ENCODE results near the gene YEATS2.

DNA sequence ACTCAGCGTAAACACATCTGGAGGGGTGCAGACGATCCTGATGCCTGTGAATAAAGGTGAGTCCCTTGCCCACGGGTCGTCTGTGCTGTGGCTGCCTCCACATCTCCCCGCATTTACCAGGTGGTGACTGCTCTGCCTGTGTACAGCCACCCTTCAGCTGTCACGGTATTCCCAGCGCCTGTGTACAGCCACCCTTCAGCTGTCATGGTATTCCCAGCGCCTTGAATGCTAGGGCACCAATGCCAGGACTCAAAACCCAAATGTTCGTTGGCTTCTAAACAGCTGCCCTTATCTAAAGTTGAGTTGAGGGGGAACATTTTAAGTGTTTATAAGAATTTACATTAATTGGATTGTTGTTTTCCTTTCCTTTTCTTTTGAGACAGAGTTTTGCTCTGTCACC lies 100.4 kb downstream of the YEATS2 start:
- TF ChIP-seq, protein P1, sequence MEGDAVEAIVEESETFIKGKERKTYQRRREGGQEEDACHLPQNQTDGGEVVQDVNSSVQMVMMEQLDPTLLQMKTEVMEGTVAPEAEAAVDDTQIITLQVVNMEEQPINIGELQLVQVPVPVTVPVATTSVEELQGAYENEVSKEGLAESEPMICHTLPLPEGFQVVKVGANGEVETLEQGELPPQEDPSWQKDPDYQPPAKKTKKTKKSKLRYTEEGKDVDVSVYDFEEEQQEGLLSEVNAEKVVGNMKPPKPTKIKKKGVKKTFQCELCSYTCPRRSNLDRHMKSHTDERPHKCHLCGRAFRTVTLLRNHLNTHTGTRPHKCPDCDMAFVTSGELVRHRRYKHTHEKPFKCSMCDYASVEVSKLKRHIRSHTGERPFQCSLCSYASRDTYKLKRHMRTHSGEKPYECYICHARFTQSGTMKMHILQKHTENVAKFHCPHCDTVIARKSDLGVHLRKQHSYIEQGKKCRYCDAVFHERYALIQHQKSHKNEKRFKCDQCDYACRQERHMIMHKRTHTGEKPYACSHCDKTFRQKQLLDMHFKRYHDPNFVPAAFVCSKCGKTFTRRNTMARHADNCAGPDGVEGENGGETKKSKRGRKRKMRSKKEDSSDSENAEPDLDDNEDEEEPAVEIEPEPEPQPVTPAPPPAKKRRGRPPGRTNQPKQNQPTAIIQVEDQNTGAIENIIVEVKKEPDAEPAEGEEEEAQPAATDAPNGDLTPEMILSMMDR (IDR thresholded peaks at IDR 0.05; ENCODE audit: insufficient read depth, low read depth, low read length), result no peak
- no peak for TF ChIP-seq EZH2 (IDR thresholded peaks at IDR 0.05; ENCODE audit: insufficient read depth, low read length)

Data from astrocyte (in vitro differentiated cells and primary cell).